ENCODE results near the gene EMC6. TPM values are rescaled to one million over a fixed set of nuclear protein-coding genes. Genes with fewer than 3 reads are reported as not detected.

EMC6 gene
- total and polyA plus RNA-seq, 2 of the 13 experiments (the other 11 are each of a cell fraction or from before 2014, with no cell fraction given): 45.1 to 47.7 TPM

GRCh38 chr17:3655766-3656165 lies 12.8 kb upstream of the EMC6 start:
- no peaks in the 10 kb centered on the region for H4K20me1 ChIP-seq (ENCODE audit: insufficient read depth, low read length)
- ATAC-seq (no peak), DNase-seq (ENCODE audit: low spot score) (no peak), FAIRE-seq (no peak)
- H3K27ac ChIP-seq (ENCODE audit: extremely low read length, insufficient read depth, low read length): no peak overlapping the region
- in situ Hi-C loops (cut with HindIII; ENCODE audit: extremely low pct_ligation_motif_present, low pct_unique_long_range_greater_than_20kb) (no loop called here), intact Hi-C loops (cut with micrococcal nuclease; ENCODE audit: unreplicated experiment) (no loop called here)
- H3K79me2 ChIP-seq (ENCODE audit: insufficient read depth, low read length): no peaks in the 10 kb centered on the region
- no peak overlapping the region for H3K9ac ChIP-seq (ENCODE audit: insufficient read depth, low read depth, low read length)
- no peak overlapping the region for H2AFZ ChIP-seq (ENCODE audit: low read length)
- H3K36me3 ChIP-seq (replicated peaks in 1 of 2; ENCODE audit: control insufficient read depth in 1 of 2, insufficient read depth in 2 of 2, low read length in 2 of 2): no peaks in the 10 kb centered on the region; a peak in 1 of 5 replicates
- peaks cover 7% of the 10 kb centered on the region for H3K4me1 ChIP-seq (ENCODE audit: insufficient read depth, low read length)
- WGBS (ENCODE audit: low lambda C conversion rate): 96% methylated on average over 5 of the region's 11 CpGs
- ChIA-PET POLR2A (interaction anchor here (2.0 kb wide), 1 partner anchor 12 kb away, joined by 12 read pairs; the partner anchor contains the start of gene TAX1BP3), CTCF (ENCODE audit: low intra/inter-chr PET ratio, low total read pairs) (no interaction called here)
- BruUV-seq (replicated peaks): no TSS peak
- no peaks in the 10 kb centered on the region for H3K9me3 ChIP-seq (ENCODE audit: low read length)
- no peak overlapping the region for H3K4me2 ChIP-seq (ENCODE audit: low read depth, low read length)
- TF ChIP-seq IKZF1 (IDR thresholded peaks at IDR 0.05) (no peak), ZNF639 (CRISPR knock-in tag; conservative IDR thresholded peaks at IDR 0.05) (no peak), ZMYM3 (CRISPR knock-in tag; IDR thresholded peaks at IDR 0.05) (no peak), ELK4 (CRISPR knock-in tag; IDR thresholded peaks at IDR 0.05; ENCODE audit: borderline replicate concordance) (no peak), MIER3 (CRISPR knock-in tag; IDR thresholded peaks at IDR 0.05; ENCODE audit: borderline replicate concordance) (no peak), RNF2 (conservative IDR thresholded peaks at IDR 0.05; ENCODE audit: low read depth) (no peak), SRY (CRISPR knock-in tag; IDR thresholded peaks at IDR 0.05) (no peak), ZNF782 (CRISPR knock-in tag; IDR thresholded peaks at IDR 0.05; ENCODE audit: borderline replicate concordance) (no peak), ZNF670 (CRISPR knock-in tag; IDR thresholded peaks at IDR 0.05; ENCODE audit: borderline replicate concordance) (no peak), ZBTB38 (CRISPR knock-in tag; IDR thresholded peaks at IDR 0.05) (no peak), ZBTB14 (CRISPR knock-in tag; IDR thresholded peaks at IDR 0.05) (no peak), ZNF557 (CRISPR knock-in tag; IDR thresholded peaks at IDR 0.05) (no peak), ZBTB43 (CRISPR knock-in tag; conservative IDR thresholded peaks at IDR 0.05) (no peak)
- H3K4me3 ChIP-seq (replicated peaks in 1 of 3; ENCODE audit: insufficient read depth in 1 of 3, low read depth in 2 of 3, low read length in 3 of 3): no peak overlapping the region
- no peaks in the 10 kb centered on the region for H3K27me3 ChIP-seq (ENCODE audit: control insufficient read depth in 1 of 2, insufficient read depth in 2 of 2, low read length in 2 of 2)

Data from HepG2 (cell line).